ENCODE results near the gene FGD3.

DNA sequence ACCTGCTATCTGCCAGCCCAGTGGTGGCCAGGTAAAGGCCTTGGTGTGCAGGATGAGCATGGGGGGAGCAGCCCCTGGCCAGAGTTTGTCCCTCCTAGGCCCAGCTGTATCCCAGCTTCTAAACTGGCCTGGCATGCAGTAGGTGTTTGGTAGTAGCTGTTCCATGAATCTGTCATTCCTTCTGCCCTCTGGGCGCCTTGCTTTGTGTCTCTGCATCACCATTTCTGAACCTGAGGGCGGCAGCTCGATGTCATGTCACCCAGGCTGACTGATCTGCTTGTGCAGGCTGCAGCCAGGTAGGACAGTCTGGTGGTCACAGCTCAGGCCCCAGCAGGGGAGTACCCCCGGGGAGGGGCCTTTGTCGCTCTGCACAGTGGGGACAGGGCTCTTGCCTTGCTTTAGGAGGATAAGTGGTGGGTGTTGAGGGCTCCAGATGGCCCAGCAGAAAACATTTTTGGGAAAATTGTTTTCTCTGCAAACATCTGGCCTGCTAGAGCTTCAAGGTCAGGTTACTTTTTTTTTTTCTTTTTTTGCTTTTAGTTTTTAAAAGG is 106.5 kb downstream of the FGD3 start:
- TF ChIP-seq EZH2 (IDR thresholded peaks at IDR 0.05; ENCODE audit: insufficient read depth, poor library complexity, severe bottlenecking) (no peak), EZH2phosphoT487 (IDR thresholded peaks at IDR 0.05; ENCODE audit: insufficient read depth, low read depth) (no peak)
